ENCODE measurements around the gene USH1G.

The USH1G gene

DNA sequence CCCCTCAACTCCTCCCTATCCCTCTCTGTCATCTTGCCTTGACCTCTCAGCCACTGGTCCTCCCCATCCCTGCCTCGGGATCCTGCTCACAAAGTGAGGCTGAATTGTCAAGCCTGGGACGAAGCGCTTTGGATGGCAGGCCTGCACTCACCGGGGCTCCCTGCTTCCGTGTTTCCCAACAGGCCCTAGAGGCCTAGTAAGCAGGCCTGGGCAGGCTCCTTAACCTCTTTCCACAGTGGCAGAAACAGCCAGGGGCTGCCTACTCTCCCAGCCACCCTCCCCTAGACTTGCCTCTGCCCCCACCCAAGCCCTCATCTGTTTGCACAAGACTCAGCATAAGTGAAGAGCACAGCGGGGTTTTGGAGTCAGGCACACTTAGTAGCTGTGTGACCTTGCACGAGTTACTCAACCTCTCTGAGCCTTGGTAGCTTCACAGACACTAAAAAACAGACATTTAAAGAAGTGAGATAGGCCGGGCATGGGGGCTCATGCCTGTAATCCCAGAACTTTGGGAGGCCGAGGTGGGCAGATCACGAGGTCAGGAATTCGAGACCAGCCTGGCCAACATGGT, 24.6 kb downstream of the USH1G start:
- Histone ChIP-seq H3K36me3 (ENCODE audit: insufficient read depth, low read length) (no peaks in the 10 kb centered on the region), H3K4me2 (ENCODE audit: low read length) (no peak overlapping the region), H4K20me1 (ENCODE audit: insufficient read depth, low read length) (no peaks in the 10 kb centered on the region), H2AFZ (ENCODE audit: low read length) (no peak overlapping the region), H3K9me2 (ENCODE audit: low read depth, low read length) (no peaks in the 10 kb centered on the region), H3K79me2 (ENCODE audit: insufficient read depth, low read length) (no peaks in the 10 kb centered on the region), H3K9me3 (ENCODE audit: low read length) (no peaks in the 10 kb centered on the region), H3K27me3 (ENCODE audit: insufficient read depth, low read length) (no peaks in the 10 kb centered on the region; the same call in 1 of the 2 replicates), H3K9ac (ENCODE audit: low read length) (no peak overlapping the region), H3K4me3 (ENCODE audit: low read depth, low read length, poor library complexity, severe bottlenecking) (no peak overlapping the region), H3K4me1 (ENCODE audit: insufficient read depth, low read length, severe bottlenecking) (no peaks in the 10 kb centered on the region), H3K27ac (ENCODE audit: low read depth, low read length, poor library complexity, severe bottlenecking) (no peak overlapping the region), H3F3A (ENCODE audit: insufficient read depth, low read length) (no peaks in the 10 kb centered on the region)
- no peak for TF ChIP-seq EZH2 (IDR thresholded peaks at IDR 0.05; ENCODE audit: borderline replicate concordance, low read length)
- TF ChIP-seq, protein P1, sequence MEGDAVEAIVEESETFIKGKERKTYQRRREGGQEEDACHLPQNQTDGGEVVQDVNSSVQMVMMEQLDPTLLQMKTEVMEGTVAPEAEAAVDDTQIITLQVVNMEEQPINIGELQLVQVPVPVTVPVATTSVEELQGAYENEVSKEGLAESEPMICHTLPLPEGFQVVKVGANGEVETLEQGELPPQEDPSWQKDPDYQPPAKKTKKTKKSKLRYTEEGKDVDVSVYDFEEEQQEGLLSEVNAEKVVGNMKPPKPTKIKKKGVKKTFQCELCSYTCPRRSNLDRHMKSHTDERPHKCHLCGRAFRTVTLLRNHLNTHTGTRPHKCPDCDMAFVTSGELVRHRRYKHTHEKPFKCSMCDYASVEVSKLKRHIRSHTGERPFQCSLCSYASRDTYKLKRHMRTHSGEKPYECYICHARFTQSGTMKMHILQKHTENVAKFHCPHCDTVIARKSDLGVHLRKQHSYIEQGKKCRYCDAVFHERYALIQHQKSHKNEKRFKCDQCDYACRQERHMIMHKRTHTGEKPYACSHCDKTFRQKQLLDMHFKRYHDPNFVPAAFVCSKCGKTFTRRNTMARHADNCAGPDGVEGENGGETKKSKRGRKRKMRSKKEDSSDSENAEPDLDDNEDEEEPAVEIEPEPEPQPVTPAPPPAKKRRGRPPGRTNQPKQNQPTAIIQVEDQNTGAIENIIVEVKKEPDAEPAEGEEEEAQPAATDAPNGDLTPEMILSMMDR (IDR thresholded peaks at IDR 0.05; ENCODE audit: low read length): no peak

DNA sequence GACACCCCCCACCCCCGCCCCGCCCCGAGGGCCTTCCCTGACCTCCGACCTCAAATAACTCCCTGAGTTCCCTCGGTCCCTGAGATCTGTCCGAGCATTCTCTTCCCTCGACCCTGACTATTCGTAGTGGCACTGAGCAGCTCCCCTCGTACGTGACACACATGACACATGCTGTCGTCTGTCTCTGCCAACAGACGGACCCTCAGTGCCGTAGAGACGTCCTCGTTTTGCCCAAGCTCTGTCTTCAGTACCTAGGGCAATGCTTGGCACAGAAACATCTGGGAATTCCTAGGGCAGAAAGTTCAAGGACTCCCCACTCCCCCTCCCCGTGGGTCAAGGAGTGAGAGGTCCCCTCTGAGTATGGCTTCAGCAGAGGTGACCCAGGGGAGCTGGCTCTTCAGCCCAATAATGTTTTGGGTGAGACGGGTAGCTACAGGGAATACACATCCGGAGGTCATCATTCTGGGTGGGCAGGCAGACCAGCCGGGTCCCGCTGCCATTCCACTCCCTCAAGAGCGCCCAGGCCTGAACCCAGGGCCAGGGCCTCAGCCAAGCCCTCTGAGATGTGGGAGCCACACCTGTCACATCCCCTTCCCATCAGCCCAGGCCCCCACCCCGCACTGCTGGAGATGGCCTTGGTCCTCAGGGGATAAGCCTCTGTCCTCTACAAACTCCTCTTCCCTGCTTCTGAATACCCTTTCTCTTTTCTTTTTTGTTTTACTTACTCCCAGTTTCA, 29.0 kb downstream of the USH1G start:
- no peaks in the 10 kb centered on the region for H3K9me2 ChIP-seq (ENCODE audit: low read depth, low read length)
- no peak overlapping the region for H3K4me2 ChIP-seq (ENCODE audit: low read length)
- H4K20me1 ChIP-seq (ENCODE audit: insufficient read depth, low read length): no peaks in the 10 kb centered on the region
- H3K4me1 ChIP-seq (ENCODE audit: insufficient read depth, low read length, severe bottlenecking): no peaks in the 10 kb centered on the region
- no peak overlapping the region for H3K4me3 ChIP-seq (ENCODE audit: low read depth, low read length, poor library complexity, severe bottlenecking)
- no peak overlapping the region for H2AFZ ChIP-seq (ENCODE audit: low read length)
- no peak overlapping the region for H3K27ac ChIP-seq (ENCODE audit: low read depth, low read length, poor library complexity, severe bottlenecking)
- H3K79me2 ChIP-seq (ENCODE audit: insufficient read depth, low read length): no peaks in the 10 kb centered on the region
- TF ChIP-seq, protein P1 (IDR thresholded peaks at IDR 0.05; ENCODE audit: low read length): no peak
- TF ChIP-seq EZH2 (IDR thresholded peaks at IDR 0.05; ENCODE audit: borderline replicate concordance, low read length): no peak
- no peaks in the 10 kb centered on the region for H3K36me3 ChIP-seq (ENCODE audit: insufficient read depth, low read length)
- no peaks in the 10 kb centered on the region; the same call in 1 of the 2 replicates for H3K27me3 ChIP-seq (ENCODE audit: insufficient read depth, low read length)
- H3K9ac ChIP-seq (ENCODE audit: low read length): no peak overlapping the region
- no peaks in the 10 kb centered on the region for H3F3A ChIP-seq (ENCODE audit: insufficient read depth, low read length)
- no peaks in the 10 kb centered on the region for H3K9me3 ChIP-seq (ENCODE audit: low read length)

DNA sequence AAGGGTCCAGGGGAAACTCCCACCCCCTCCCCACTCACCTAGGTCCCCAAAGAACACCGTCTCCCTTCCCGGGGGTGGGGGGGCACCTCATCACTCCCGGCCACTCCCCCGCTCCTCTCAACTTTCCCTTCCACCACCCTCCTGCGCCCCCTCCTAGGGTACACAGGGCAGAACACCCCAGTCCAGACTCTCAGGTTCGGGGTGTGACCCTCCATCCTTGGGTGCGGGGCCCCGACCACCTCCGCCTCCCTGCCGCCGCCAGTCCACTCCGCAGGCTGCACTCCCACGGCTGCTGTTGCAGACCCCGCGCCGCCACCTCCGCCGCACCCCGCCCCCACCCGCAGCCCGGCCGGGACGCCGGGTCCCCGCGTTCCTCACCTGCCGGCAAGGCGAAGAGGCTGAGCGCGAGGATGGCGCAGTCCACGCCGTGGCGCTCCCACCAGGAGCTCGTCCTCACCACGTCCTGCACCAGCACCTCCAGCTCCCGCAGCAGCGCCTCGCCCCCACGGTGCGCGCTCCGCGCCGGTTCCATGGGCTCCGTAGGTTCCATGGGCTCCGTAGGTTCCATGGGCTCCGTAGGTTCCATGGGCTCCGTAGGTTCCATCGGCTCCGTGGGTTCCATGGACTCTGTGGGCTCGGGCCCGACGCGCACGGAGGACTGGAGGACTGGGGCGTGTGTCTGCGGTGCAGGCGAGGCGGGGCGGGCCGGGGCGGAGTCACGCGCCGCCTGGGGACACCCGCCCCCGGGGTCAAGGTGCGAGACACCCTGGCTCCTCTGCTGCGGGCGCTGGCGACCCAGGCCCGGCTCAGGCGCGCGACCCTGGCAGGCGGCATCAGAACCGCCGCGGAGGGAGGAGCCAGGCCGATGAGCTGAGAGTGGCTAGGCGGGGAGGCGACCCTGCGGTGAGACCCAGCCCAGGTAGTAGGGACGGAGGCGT, 29.8 kb downstream of the USH1G start, which contains the start of gene FADS6:
TSS of gene FADS6 (minus strand) at position 660 of the 938 bp plus-strand sequence. CDS start at position 622, 38 bp downstream.
- no peaks in the 10 kb centered on the region for H3F3A ChIP-seq (ENCODE audit: insufficient read depth, low read length)
- no peaks in the 10 kb centered on the region for H3K9me2 ChIP-seq (ENCODE audit: low read depth, low read length)
- no peaks in the 10 kb centered on the region for H3K36me3 ChIP-seq (ENCODE audit: insufficient read depth, low read length)
- H3K27ac ChIP-seq (ENCODE audit: low read depth, low read length, poor library complexity, severe bottlenecking): no peak within 1 kb of the TSS
- no peaks in the 10 kb centered on the region for H3K9me3 ChIP-seq (ENCODE audit: low read length)
- H2AFZ ChIP-seq (ENCODE audit: low read length): no peak within 1 kb of the TSS
- no peaks in the 10 kb centered on the region for H3K4me1 ChIP-seq (ENCODE audit: insufficient read depth, low read length, severe bottlenecking)
- H3K4me2 ChIP-seq (ENCODE audit: low read length): no peak within 1 kb of the TSS
- no peaks in the 10 kb centered on the region for H4K20me1 ChIP-seq (ENCODE audit: insufficient read depth, low read length)
- H3K4me3 ChIP-seq (ENCODE audit: low read depth, low read length, poor library complexity, severe bottlenecking): no peak within 1 kb of the TSS
- no peaks in the 10 kb centered on the region; the same call in 1 of the 2 replicates for H3K27me3 ChIP-seq (ENCODE audit: insufficient read depth, low read length)
- no peak within 1 kb of the TSS for H3K9ac ChIP-seq (ENCODE audit: low read length)
- no peaks in the 10 kb centered on the region for H3K79me2 ChIP-seq (ENCODE audit: insufficient read depth, low read length)
- no peak for TF ChIP-seq EZH2 (IDR thresholded peaks at IDR 0.05; ENCODE audit: borderline replicate concordance, low read length)
- TF ChIP-seq, protein P1 (IDR thresholded peaks at IDR 0.05; ENCODE audit: low read length): no peak

Measured in OCI-LY1 (cell line).